ENCODE results near the gene TLR3. TPM values are rescaled to one million over a fixed set of nuclear protein-coding genes. Genes with fewer than 3 reads are reported as not detected.

Gene TLR3
- 1 to 10 TPM; 2.1 to 2.2 TPM for total RNA-seq
- 1 to 10 TPM; 3.0 to 4.1 TPM for polyA plus RNA-seq

DNA sequence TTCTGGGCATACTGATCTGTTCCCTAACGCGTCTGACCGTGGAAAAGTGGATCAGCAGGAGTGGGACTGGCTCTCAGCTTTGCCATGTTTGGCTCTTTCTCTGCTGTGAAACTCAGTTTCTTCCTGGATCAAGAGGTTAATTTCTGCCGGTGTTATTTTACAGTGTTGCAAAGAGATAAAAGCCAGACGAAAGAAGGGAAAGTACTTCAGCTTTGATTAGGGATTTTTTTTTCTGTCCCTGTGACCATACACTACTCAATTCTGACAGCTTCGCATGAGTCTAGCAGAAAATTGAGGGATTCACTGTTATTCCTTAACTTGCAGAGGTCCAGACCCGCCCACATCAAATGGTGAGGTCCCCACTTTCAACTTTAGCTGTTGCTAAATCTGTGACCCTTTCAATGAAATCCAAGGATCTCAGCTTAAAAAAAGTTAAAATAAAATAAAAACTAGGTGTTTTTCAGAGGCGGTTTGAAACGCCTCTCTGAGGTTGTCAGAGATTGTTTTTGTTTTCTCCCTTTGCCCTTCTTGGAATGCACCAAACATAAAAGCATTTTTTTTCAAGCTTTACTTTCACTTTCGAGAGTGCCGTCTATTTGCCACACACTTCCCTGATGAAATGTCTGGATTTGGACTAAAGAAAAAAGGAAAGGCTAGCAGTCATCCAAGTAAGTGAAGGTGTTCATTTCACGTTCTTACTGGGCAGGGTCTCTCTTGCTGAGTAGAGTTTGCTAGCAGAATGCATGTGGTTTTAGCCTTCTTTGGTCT is at the start of gene TLR3:
Gene TLR3, plus strand, starts transcription at position 576 of the 768 bp plus-strand sequence. CDS start 7,464 bp downstream, outside the sequence.
- POLR2A ChIA-PET (ENCODE audit: partially characterized antibody), result interaction anchor here (1.6 to 2.7 kb wide), 3 partner anchors 36 to 133 kb away, joined by 5 to 20 read pairs (median 11); partner anchors contain the start of genes CYP4V2 and FAM149A
- H3K27ac ChIP-seq (ENCODE audit: low read depth, low read length), result peak within 1 kb of the TSS; percentile 32
- H3K27ac Mint-ChIP-seq, result peak within 1 kb of the TSS; percentile 57 to 88 (median 67)
- H3K36me3 ChIP-seq (ENCODE audit: insufficient read depth, low read length), result no peaks in the 10 kb centered on the region
- peak in 4 of 5 donors; percentile 10 to 32 (median 23) for DNase-seq
- H3K36me3 Mint-ChIP-seq, result no peaks in the 10 kb centered on the region
- CTCF ChIA-PET (ENCODE audit: partially characterized antibody), result interaction anchor here (0.7 to 4.6 kb wide), 13 partner anchors 12 to 524 kb away, joined by 3 to 52 read pairs (median 6); no protein-coding TSS in a partner anchor
- no peaks in the 10 kb centered on the region for H3K9me3 Mint-ChIP-seq
- H3K4me1 Mint-ChIP-seq, result peaks cover 17 to 33% (median 21%) of the 10 kb centered on the region in 4 donors
- H3K9me3 ChIP-seq (ENCODE audit: control insufficient read depth in 1 of 2, low read length in 2 of 2), result no peaks in the 10 kb centered on the region
- peak within 1 kb of the TSS; percentile 41 to 44 for H3K4me3 ChIP-seq (ENCODE audit: low read length in 2 of 2)
- peaks cover 2 to 9% of the 10 kb centered on the region in 2 donors for H3K27me3 Mint-ChIP-seq
- H3K4me1 ChIP-seq (ENCODE audit: insufficient read depth, low read length), result peaks cover 21% of the 10 kb centered on the region
- intact Hi-C loops (cut with micrococcal nuclease), result loop anchor here (1.0 kb wide), 2 partner anchors 71 to 133 kb away; no protein-coding TSS in a partner anchor
- no peaks in the 10 kb centered on the region for H3K27me3 ChIP-seq (ENCODE audit: insufficient read depth, low read length)
- H3K4me3 Mint-ChIP-seq, result peak within 1 kb of the TSS; percentile 78 to 88 (median 86)

DNA sequence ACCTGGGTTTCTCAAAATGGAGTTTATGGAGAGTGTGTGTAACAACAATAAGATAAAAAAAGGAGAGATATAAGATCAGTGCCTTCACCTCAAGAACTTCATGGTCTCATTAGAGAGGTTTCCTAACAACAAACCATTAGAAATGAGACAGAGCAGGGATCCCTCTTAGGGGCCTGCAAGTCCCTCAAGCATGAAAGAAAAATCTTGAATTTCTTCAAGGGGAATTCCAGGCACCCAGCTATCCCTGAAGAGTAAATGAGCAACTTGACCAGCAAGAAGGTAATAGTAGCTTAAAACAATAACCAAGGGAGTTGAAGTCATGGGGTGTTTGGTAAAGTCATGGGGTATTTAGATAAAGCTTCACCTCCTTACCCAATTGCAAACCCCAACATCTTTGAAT is 49.7 kb upstream of the TLR3 start:
- Mint-ChIP-seq H3K27me3 (peaks cover 11 to 12% of the 10 kb centered on the region in 2 donors), H3K27ac (no peak overlapping the region), H3K4me3 (no peak overlapping the region), H3K9me3 (peaks cover 0 to 9% (median under 1%) of the 10 kb centered on the region in 8 donors), H3K4me1 (no peaks in the 10 kb centered on the region), H3K36me3 (no peaks in the 10 kb centered on the region)
- H3K4me3 ChIP-seq (ENCODE audit: low read length in 2 of 2), result no peak overlapping the region
- H3K36me3 ChIP-seq (ENCODE audit: insufficient read depth, low read length), result no peaks in the 10 kb centered on the region
- H3K9me3 ChIP-seq (ENCODE audit: control insufficient read depth in 1 of 2, low read length in 2 of 2), result no peaks in the 10 kb centered on the region
- no peak overlapping the region for H3K27ac ChIP-seq (ENCODE audit: low read depth, low read length)
- H3K27me3 ChIP-seq (ENCODE audit: insufficient read depth, low read length), result no peaks in the 10 kb centered on the region
- ChIA-PET CTCF (ENCODE audit: partially characterized antibody) (no interaction called here), POLR2A (ENCODE audit: partially characterized antibody) (interaction anchor here (1.0 kb wide), 1 partner anchor 12 kb away, joined by 3 read pairs; no protein-coding TSS in a partner anchor)
- intact Hi-C loops (cut with micrococcal nuclease), result no loop called here
- no peak for DNase-seq
- H3K4me1 ChIP-seq (ENCODE audit: insufficient read depth, low read length), result no peaks in the 10 kb centered on the region

DNA sequence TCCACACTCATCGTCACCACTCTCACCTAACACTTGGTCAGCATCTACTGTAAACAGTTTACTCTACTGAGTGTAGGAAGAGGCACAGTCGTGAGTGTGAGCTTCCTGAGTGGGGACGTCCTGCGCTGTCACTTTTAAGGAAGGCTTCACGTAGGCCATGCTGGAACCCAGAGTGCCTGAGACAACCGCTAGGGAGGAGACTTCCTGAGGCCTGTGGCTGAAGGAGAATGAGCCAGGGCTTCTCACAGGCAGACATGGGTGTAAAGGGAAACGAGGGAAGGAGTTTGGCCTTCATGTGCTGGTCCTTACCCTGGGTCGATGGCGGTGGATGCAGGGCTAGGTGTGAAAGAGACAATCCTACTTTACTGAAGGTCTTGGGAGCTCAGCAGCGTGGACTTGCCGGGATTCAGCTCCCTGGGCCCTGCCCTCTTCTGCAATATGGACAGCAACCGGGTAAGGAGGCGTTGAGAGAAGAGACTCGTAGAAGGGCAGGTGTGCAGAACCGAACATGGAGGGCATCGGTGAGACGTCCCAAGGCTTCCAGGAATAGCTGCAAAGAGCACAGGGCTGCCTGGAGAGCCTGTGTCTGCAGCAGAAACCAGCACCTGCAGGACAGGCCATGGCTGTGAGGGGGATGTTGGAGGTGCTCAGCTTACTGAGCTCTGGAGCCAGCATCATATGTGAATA is 48.7 kb upstream of the TLR3 start:
- no peaks in the 10 kb centered on the region for H3K36me3 Mint-ChIP-seq
- no peak overlapping the region for H3K4me3 Mint-ChIP-seq
- intact Hi-C loops (cut with micrococcal nuclease), result no loop called here
- H3K27ac ChIP-seq (ENCODE audit: low read depth, low read length), result no peak overlapping the region
- H3K4me3 ChIP-seq (ENCODE audit: low read length in 2 of 2), result no peak overlapping the region
- H3K27ac Mint-ChIP-seq, result no peak overlapping the region
- POLR2A ChIA-PET (ENCODE audit: partially characterized antibody), result interaction anchor here (1.0 kb wide), 1 partner anchor 13 kb away, joined by 3 read pairs; no protein-coding TSS in a partner anchor
- H3K36me3 ChIP-seq (ENCODE audit: insufficient read depth, low read length), result no peaks in the 10 kb centered on the region
- no peaks in the 10 kb centered on the region for H3K27me3 ChIP-seq (ENCODE audit: insufficient read depth, low read length)
- H3K27me3 Mint-ChIP-seq, result peaks cover 12 to 13% of the 10 kb centered on the region in 2 donors
- H3K4me1 ChIP-seq (ENCODE audit: insufficient read depth, low read length), result no peaks in the 10 kb centered on the region
- no peak for DNase-seq
- H3K9me3 Mint-ChIP-seq, result peaks cover 0 to 9% (median under 1%) of the 10 kb centered on the region in 8 donors
- H3K4me1 Mint-ChIP-seq, result no peaks in the 10 kb centered on the region
- CTCF ChIA-PET (ENCODE audit: partially characterized antibody), result no interaction called here
- H3K9me3 ChIP-seq (ENCODE audit: control insufficient read depth in 1 of 2, low read length in 2 of 2), result no peaks in the 10 kb centered on the region

DNA sequence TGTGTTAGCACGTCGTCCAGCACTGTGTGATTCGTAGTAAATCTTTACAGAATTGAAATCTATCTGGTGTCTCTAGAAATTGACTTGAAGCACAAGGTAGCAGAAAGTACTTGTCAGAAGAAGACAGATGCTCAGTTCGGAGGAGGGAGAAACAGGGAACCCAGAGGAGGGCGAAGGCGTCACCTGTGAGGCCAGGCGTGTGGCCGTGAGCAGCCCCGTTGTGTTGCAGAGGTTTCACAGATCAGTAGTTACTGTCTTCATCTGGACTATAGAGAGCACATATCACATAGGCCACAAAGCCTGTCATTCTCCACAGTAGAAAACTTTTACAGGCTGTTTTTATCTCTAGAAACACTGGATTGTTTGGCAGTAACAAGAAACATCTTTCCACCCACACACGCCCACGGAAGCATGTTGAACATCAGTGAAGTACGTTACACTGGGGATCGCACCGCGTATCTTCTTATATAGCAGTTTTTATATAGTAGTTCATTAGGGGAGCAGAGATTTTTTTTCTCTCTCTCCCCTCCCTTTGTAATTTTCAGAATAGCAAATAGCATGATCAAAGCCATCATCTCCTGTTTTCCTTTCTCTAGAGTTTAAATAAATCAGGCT is 48.1 kb upstream of the TLR3 start:
- H3K4me3 ChIP-seq (ENCODE audit: low read length in 2 of 2), result no peak overlapping the region
- no peak for DNase-seq
- H3K9me3 Mint-ChIP-seq, result peaks cover 0 to 9% (median under 1%) of the 10 kb centered on the region in 8 donors
- H3K27me3 ChIP-seq (ENCODE audit: insufficient read depth, low read length), result no peaks in the 10 kb centered on the region
- POLR2A ChIA-PET (ENCODE audit: partially characterized antibody), result no interaction called here
- H3K4me1 Mint-ChIP-seq, result no peaks in the 10 kb centered on the region
- no peak overlapping the region for H3K27ac Mint-ChIP-seq
- CTCF ChIA-PET (ENCODE audit: partially characterized antibody), result no interaction called here
- H3K9me3 ChIP-seq (ENCODE audit: control insufficient read depth in 1 of 2, low read length in 2 of 2), result no peaks in the 10 kb centered on the region
- peaks cover 9 to 11% of the 10 kb centered on the region in 2 donors for H3K27me3 Mint-ChIP-seq
- intact Hi-C loops (cut with micrococcal nuclease), result no loop called here
- H3K36me3 ChIP-seq (ENCODE audit: insufficient read depth, low read length), result no peaks in the 10 kb centered on the region
- H3K36me3 Mint-ChIP-seq, result no peaks in the 10 kb centered on the region
- no peaks in the 10 kb centered on the region for H3K4me1 ChIP-seq (ENCODE audit: insufficient read depth, low read length)
- H3K27ac ChIP-seq (ENCODE audit: low read depth, low read length), result no peak overlapping the region
- H3K4me3 Mint-ChIP-seq, result no peak overlapping the region

DNA sequence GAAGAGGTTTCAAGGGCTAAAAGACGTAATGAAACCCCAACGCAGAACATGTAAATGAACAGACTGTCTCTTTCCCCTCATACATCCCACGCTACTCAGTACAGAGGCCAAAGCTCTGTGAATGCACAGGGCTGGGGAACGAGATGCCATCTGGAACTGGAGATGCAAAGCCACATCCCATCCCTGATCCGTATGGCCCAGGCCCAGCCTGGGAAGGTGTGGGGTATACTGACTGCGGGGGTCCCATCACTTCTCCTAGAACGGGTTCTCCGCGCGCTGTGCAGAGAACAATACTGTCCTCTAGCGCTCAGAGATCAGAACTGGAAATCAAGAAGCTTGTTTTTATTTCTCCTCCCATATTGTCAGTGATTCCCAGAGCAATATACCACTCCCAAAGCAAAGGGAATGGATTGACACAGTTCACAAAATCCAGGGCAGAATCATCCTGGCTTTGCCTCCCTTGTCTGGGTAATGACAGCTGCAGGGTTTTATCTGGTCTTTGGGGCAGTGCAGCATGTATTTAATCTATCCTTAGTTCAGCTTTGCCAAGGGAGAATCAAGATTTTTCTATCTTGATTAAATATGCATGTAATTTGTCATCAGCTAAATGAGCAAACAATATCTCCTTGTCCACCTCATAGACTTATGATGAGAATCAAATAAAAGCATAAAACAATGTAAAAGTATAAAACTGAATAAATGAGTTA is 47.3 kb upstream of the TLR3 start:
- Histone ChIP-seq H3K27ac (ENCODE audit: low read depth, low read length) (no peak overlapping the region), H3K4me3 (ENCODE audit: low read length in 2 of 2) (no peak overlapping the region), H3K9me3 (ENCODE audit: control insufficient read depth in 1 of 2, low read length in 2 of 2) (no peaks in the 10 kb centered on the region), H3K36me3 (ENCODE audit: insufficient read depth, low read length) (no peaks in the 10 kb centered on the region), H3K27me3 (ENCODE audit: insufficient read depth, low read length) (no peaks in the 10 kb centered on the region), H3K4me1 (ENCODE audit: insufficient read depth, low read length) (no peaks in the 10 kb centered on the region)
- H3K36me3 Mint-ChIP-seq, result no peaks in the 10 kb centered on the region
- H3K27ac Mint-ChIP-seq, result no peak overlapping the region
- H3K27me3 Mint-ChIP-seq, result peaks cover 10 to 11% of the 10 kb centered on the region in 2 donors
- H3K9me3 Mint-ChIP-seq, result peaks cover 0 to 9% (median under 1%) of the 10 kb centered on the region in 8 donors
- ChIA-PET CTCF (ENCODE audit: partially characterized antibody) (no interaction called here), POLR2A (ENCODE audit: partially characterized antibody) (no interaction called here)
- no peak overlapping the region for H3K4me3 Mint-ChIP-seq
- no peak for DNase-seq
- intact Hi-C loops (cut with micrococcal nuclease), result no loop called here
- H3K4me1 Mint-ChIP-seq, result no peaks in the 10 kb centered on the region

DNA sequence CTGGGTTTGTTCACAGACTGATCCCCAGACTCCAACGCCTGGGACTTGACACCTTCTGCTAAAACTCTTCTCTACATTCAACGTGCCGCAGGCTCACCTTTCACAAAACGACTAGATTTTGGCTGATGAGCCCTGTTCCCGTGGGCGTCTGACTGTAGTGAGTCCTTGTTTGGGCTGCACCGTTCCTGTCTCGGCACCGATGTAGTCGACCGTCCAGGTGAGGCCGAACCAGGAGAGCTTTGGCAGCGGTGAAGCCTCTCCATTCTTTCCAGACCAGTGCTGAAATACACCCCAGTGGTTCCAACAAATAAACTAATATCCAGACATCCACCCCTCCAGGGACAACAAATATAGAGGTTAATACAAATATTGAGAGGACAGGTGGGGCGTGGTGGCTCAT is 45.0 kb upstream of the TLR3 start:
- no peaks in the 10 kb centered on the region for H3K4me1 Mint-ChIP-seq
- CTCF ChIA-PET (ENCODE audit: partially characterized antibody), result no interaction called here

More for the DNA sequence above, 45.0 kb upstream of the TLR3 start:
- Histone ChIP-seq H3K4me1 (ENCODE audit: insufficient read depth, low read length) (no peaks in the 10 kb centered on the region), H3K27ac (ENCODE audit: low read depth, low read length) (no peak overlapping the region), H3K4me3 (ENCODE audit: low read length in 2 of 2) (no peak overlapping the region), H3K36me3 (ENCODE audit: insufficient read depth, low read length) (no peaks in the 10 kb centered on the region), H3K9me3 (ENCODE audit: control insufficient read depth in 1 of 2, low read length in 2 of 2) (no peaks in the 10 kb centered on the region), H3K27me3 (ENCODE audit: insufficient read depth, low read length) (no peaks in the 10 kb centered on the region)
- intact Hi-C loops (cut with micrococcal nuclease), result no loop called here
- Mint-ChIP-seq H3K4me3 (no peak overlapping the region), H3K36me3 (no peaks in the 10 kb centered on the region), H3K27me3 (peaks cover 9 to 14% of the 10 kb centered on the region in 2 donors), H3K9me3 (peaks cover 0 to 3% (median 0%) of the 10 kb centered on the region in 8 donors), H3K27ac (no peak overlapping the region)
- POLR2A ChIA-PET (ENCODE audit: partially characterized antibody), result no interaction called here
- no peak for DNase-seq
